PFSK-1 (cell line): ENCODE results near the gene S1PR2.

Experiments used
- POLR2AphosphoS5 ChIP-seq: IDR thresholded peaks from 2 replicates; pipeline ENCODE4 v1.6.1; 2012; ENCODE audit warnings: low read depth, mild to moderate bottlenecking, control low read depth, low read length, moderate library complexity
- SIN3A ChIP-seq: IDR thresholded peaks from 2 replicates; pipeline ENCODE4 v1.6.1; 2012; ENCODE audit warnings: mild to moderate bottlenecking, low read length, moderate library complexity, borderline replicate concordance; ENCODE audit not compliant: insufficient read depth
- TF ChIP-seq, protein P1 (sequence below), 2 experiments: IDR thresholded peaks; 2 replicates each; pipeline versions ENCODE4 v1.6.1 to v1.8.0; 2011 to 2012; ENCODE audit warnings: low read depth in 2 of 2, low read length in 2 of 2, control low read depth in 1 of 2, inconsistent platforms in 1 of 2, mild to moderate bottlenecking in 1 of 2, moderate library complexity in 1 of 2; ENCODE audit not compliant: insufficient read depth in 1 of 2

DNA sequence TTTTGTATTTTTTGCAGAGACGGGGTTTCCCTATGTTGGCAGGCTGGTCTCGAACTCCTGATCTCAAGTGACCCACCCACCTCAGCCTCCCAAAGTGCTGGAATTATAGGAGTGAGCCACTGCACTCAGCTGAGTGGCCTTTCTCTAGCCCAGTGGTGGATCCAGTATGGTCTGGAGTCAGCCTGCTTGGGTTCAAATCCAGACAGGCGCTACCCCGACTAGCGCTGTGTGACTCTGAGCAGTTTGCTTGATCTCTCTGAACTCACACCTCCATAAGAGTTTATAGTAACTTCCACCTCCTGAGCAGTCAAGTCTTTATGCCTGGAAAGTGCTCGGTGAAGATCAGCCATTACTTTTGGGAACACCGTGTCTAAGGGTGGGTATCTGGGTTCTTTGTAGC lies 10.4 kb downstream of the S1PR2 start:
- TF ChIP-seq POLR2AphosphoS5, result no peak
- TF ChIP-seq, protein P1, sequence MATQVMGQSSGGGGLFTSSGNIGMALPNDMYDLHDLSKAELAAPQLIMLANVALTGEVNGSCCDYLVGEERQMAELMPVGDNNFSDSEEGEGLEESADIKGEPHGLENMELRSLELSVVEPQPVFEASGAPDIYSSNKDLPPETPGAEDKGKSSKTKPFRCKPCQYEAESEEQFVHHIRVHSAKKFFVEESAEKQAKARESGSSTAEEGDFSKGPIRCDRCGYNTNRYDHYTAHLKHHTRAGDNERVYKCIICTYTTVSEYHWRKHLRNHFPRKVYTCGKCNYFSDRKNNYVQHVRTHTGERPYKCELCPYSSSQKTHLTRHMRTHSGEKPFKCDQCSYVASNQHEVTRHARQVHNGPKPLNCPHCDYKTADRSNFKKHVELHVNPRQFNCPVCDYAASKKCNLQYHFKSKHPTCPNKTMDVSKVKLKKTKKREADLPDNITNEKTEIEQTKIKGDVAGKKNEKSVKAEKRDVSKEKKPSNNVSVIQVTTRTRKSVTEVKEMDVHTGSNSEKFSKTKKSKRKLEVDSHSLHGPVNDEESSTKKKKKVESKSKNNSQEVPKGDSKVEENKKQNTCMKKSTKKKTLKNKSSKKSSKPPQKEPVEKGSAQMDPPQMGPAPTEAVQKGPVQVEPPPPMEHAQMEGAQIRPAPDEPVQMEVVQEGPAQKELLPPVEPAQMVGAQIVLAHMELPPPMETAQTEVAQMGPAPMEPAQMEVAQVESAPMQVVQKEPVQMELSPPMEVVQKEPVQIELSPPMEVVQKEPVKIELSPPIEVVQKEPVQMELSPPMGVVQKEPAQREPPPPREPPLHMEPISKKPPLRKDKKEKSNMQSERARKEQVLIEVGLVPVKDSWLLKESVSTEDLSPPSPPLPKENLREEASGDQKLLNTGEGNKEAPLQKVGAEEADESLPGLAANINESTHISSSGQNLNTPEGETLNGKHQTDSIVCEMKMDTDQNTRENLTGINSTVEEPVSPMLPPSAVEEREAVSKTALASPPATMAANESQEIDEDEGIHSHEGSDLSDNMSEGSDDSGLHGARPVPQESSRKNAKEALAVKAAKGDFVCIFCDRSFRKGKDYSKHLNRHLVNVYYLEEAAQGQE (IDR thresholded peaks at IDR 0.05; ENCODE audit: insufficient read depth in 1 of 2, low read depth in 2 of 2, low read length in 2 of 2), result no peak
- TF ChIP-seq SIN3A, result no peak
